ENCODE data around the gene OR1A2. TPM values are rescaled to one million over a fixed set of nuclear protein-coding genes. Genes with fewer than 3 reads are reported as not detected.
"Not testable (repeated sequence)": the region's sequence is repeated elsewhere in the genome, so short reads cannot be mapped to it uniquely, and the experiment has no call there.

Gene OR1A2
- polyA plus RNA-seq, 1 experiment, result not detected

- no peaks in the 10 kb centered on the region for H3K27me3 ChIP-seq (ENCODE audit: control insufficient read depth, insufficient read depth, low read length)
Measured at GRCh38 chr17:3208484-3208883, 11.2 kb downstream of the OR1A2 start.

GRCh38 chr17:3213001-3213400, 15.7 kb downstream of the OR1A2 start:
- no peak overlapping the region for H3K27ac ChIP-seq (ENCODE audit: low read depth, low read length)
- no peaks in the 10 kb centered on the region for H3K27me3 ChIP-seq (ENCODE audit: control insufficient read depth, insufficient read depth, low read length)
- DNase-seq (ENCODE audit: low read depth, low spot score), result no peak
- H3K4me3 ChIP-seq (ENCODE audit: low read depth, low read length), result no peak overlapping the region
- ChIA-PET POLR2A (no interaction called here), CTCF (no interaction called here)
- peaks cover 9% of the 10 kb centered on the region; the same call in 1 of the 2 replicates for H3K9me3 ChIP-seq (ENCODE audit: control insufficient read depth, insufficient read depth, low read length)
- TF ChIP-seq CTCF (IDR thresholded peaks at IDR 0.05; ENCODE audit: low read depth, low read length), result no peak

More at GRCh38 chr17:3208484-3208883, 11.2 kb downstream of the OR1A2 start:
- ChIA-PET CTCF (no interaction called here), POLR2A (no interaction called here)
- DNase-seq (ENCODE audit: low read depth, low spot score), result no peak
- no peak for TF ChIP-seq CTCF (IDR thresholded peaks at IDR 0.05; ENCODE audit: low read depth, low read length)
- Histone ChIP-seq H3K27ac (ENCODE audit: low read depth, low read length) (no peak overlapping the region), H3K9me3 (ENCODE audit: control insufficient read depth, insufficient read depth, low read length) (peaks cover 11% of the 10 kb centered on the region; the same call in 1 of the 2 replicates), H3K4me3 (ENCODE audit: low read depth, low read length) (no peak overlapping the region)

GRCh38 chr17:3213587-3213986, 16.3 kb downstream of the OR1A2 start:
- Histone ChIP-seq H3K27ac (ENCODE audit: low read depth, low read length) (no peak overlapping the region), H3K4me3 (ENCODE audit: low read depth, low read length) (no peak overlapping the region), H3K9me3 (ENCODE audit: control insufficient read depth, insufficient read depth, low read length) (peaks cover 9% of the 10 kb centered on the region; the same call in 1 of the 2 replicates), H3K27me3 (ENCODE audit: control insufficient read depth, insufficient read depth, low read length) (no peaks in the 10 kb centered on the region)
- ChIA-PET CTCF (no interaction called here), POLR2A (no interaction called here)
- TF ChIP-seq CTCF (IDR thresholded peaks at IDR 0.05; ENCODE audit: low read depth, low read length), result no peak
- no peak for DNase-seq (ENCODE audit: low read depth, low spot score)

DNA sequence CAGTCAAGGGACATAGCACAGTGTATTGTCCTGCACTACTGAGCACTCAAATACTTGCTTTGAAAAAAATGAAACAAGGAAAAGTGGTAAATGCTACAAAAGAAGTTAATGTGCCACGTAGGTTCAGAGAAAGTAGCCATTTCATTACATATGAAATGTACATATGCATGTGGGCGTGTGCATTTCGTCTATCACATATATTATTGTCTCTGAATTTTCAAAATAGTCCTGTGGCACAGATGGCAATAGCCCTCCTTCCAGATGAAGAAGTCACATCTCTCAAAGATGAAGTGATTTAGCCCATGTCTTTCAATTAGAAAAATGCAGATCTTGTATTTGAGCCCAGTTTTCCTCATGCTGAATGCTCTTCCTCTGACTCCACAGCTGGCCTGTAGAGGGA, 22.7 kb downstream of the OR1A2 start:
- POLR2A ChIA-PET; DNase-seq (ENCODE audit: low read depth, low spot score); H3K27ac ChIP-seq (ENCODE audit: low read depth, low read length); CTCF ChIA-PET; H3K4me3 ChIP-seq (ENCODE audit: low read depth, low read length); H3K27me3 ChIP-seq (ENCODE audit: control insufficient read depth, insufficient read depth, low read length); H3K9me3 ChIP-seq (ENCODE audit: control insufficient read depth, insufficient read depth, low read length): not testable (repeated sequence)

GRCh38 chr17:3221850-3222249, 24.5 kb downstream of the OR1A2 start:
- Histone ChIP-seq H3K9me3 (ENCODE audit: control insufficient read depth, insufficient read depth, low read length) (no peaks in the 10 kb centered on the region), H3K27me3 (ENCODE audit: control insufficient read depth, insufficient read depth, low read length) (no peaks in the 10 kb centered on the region), H3K27ac (ENCODE audit: low read depth, low read length) (no peak overlapping the region), H3K4me3 (ENCODE audit: low read depth, low read length) (no peak overlapping the region)
- CTCF ChIA-PET, result no interaction called here
- POLR2A ChIA-PET, result no interaction called here
- TF ChIP-seq CTCF (IDR thresholded peaks at IDR 0.05; ENCODE audit: low read depth, low read length), result no peak
- DNase-seq (ENCODE audit: low read depth, low spot score), result no peak

DNA sequence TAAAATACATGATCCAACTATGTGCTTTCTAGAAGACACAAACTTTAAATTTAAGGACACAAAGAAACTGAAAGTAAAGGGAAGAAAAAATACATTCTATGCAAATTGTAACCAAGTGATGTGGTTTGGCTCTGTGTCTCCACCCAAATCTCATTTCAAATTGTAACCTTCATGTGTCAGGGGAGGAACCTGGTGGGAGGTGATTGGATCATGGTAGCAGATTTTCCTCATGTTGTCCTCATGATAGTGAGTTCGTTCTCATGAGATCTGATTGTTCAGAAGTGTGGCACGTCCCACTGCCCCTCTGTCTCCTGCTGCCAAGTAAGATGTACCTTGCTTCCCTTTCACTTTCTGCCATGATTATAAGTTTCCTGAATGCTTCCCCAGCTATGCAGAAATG, 25.2 kb downstream of the OR1A2 start:
- Histone ChIP-seq H3K9me3 (ENCODE audit: control insufficient read depth, insufficient read depth, low read length) (no peaks in the 10 kb centered on the region), H3K27ac (ENCODE audit: low read depth, low read length) (no peak overlapping the region), H3K27me3 (ENCODE audit: control insufficient read depth, insufficient read depth, low read length) (no peaks in the 10 kb centered on the region), H3K4me3 (ENCODE audit: low read depth, low read length) (no peak overlapping the region)
- POLR2A ChIA-PET, result no interaction called here
- TF ChIP-seq CTCF (IDR thresholded peaks at IDR 0.05; ENCODE audit: low read depth, low read length), result no peak
- DNase-seq (ENCODE audit: low read depth, low spot score), result no peak
- CTCF ChIA-PET, result no interaction called here

GRCh38 chr17:3224721-3225352, 27.5 kb downstream of the OR1A2 start:
- POLR2A ChIA-PET; H3K27me3 ChIP-seq (ENCODE audit: control insufficient read depth, insufficient read depth, low read length); DNase-seq (ENCODE audit: low read depth, low spot score); H3K9me3 ChIP-seq (ENCODE audit: control insufficient read depth, insufficient read depth, low read length); CTCF ChIA-PET; H3K27ac ChIP-seq (ENCODE audit: low read depth, low read length); H3K4me3 ChIP-seq (ENCODE audit: low read depth, low read length): not testable (repeated sequence)

DNA sequence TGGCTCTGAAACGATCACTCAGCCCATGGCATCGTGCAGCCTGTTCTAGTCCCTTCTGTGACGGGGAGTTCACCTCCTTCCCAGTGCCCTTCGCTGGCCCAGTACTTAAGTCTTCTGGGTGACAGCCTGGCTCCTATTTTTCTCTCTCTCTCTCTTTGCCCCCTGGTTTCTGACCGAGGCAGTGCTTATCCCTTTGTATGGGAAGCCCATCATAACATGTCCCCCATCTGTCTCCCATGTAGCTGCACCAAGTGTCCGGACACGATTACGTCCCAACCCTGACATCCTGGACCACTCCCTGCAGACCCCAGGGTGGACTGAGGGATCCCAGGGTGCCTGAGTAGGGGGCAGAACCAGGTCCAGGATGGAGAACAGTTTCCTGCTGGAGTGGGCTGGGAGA, 35.0 kb downstream of the OR1A2 start:
- H3K27me3 ChIP-seq (ENCODE audit: control insufficient read depth, insufficient read depth, low read length); H3K27ac ChIP-seq (ENCODE audit: low read depth, low read length); POLR2A ChIA-PET; DNase-seq (ENCODE audit: low read depth, low spot score); CTCF ChIA-PET; H3K4me3 ChIP-seq (ENCODE audit: low read depth, low read length); H3K9me3 ChIP-seq (ENCODE audit: control insufficient read depth, insufficient read depth, low read length): not testable (repeated sequence)
